Measurements from ENCODE around the gene ERCC6.

ERCC6 gene

GRCh38 chr10:49508654-49509053 is 30.3 kb downstream of the ERCC6 start:
- no peak for DNase-seq

GRCh38 chr10:49508249-49508648 is 30.7 kb downstream of the ERCC6 start:
- peak; percentile 56 for DNase-seq

- DNase-seq = no peak
Observed at GRCh38 chr10:49505589-49505988, 33.3 kb downstream of the ERCC6 start.

- DNase-seq = no peak
Observed at GRCh38 chr10:49505076-49505475, 33.8 kb downstream of the ERCC6 start.

GRCh38 chr10:49504528-49504927 is 34.4 kb downstream of the ERCC6 start:
- DNase-seq = no peak

- DNase-seq = no peak
Observed at GRCh38 chr10:49502358-49502757, 36.6 kb downstream of the ERCC6 start.

- no peak for DNase-seq
Observed at GRCh38 chr10:49500412-49500811, 38.5 kb downstream of the ERCC6 start.

- DNase-seq = no peak
Observed at GRCh38 chr10:49499305-49499851, 39.5 kb downstream of the ERCC6 start.

GRCh38 chr10:49498425-49498824 is 40.5 kb downstream of the ERCC6 start:
- DNase-seq = no peak

GRCh38 chr10:49497358-49497757 is 41.6 kb downstream of the ERCC6 start:
- no peak for DNase-seq

GRCh38 chr10:49488056-49488717 is 50.7 kb downstream of the ERCC6 start:
- DNase-seq = no peak

- DNase-seq = no peak
Observed at GRCh38 chr10:49486738-49487137, 52.2 kb downstream of the ERCC6 start.

- DNase-seq = no peak
Observed at GRCh38 chr10:49486009-49486408, 52.9 kb downstream of the ERCC6 start.

GRCh38 chr10:49484486-49485235 is 54.3 kb downstream of the ERCC6 start:
- no peak for DNase-seq

- DNase-seq = no peak
Observed at GRCh38 chr10:49478819-49479218, 60.1 kb downstream of the ERCC6 start.

GRCh38 chr10:49474901-49475300 is 64.0 kb downstream of the ERCC6 start:
- peak; percentile 17 for DNase-seq

- DNase-seq = no peak
Observed at GRCh38 chr10:49471532-49471931, 67.4 kb downstream of the ERCC6 start.

- DNase-seq = no peak
Observed at GRCh38 chr10:49465736-49466135, 73.2 kb downstream of the ERCC6 start.
